ENCODE data around the gene COPS8.

COPS8 gene

GRCh38 chr2:237074211-237074993 is 11.3 kb upstream of the COPS8 start:
- Histone ChIP-seq H3K4me1 (no peaks in the 10 kb centered on the region), H3K4me3 (no peak overlapping the region), H3K9me3 (no peaks in the 10 kb centered on the region), H3K27ac (no peak overlapping the region), H3K27me3 (no peaks in the 10 kb centered on the region), H3K36me3 (no peaks in the 10 kb centered on the region)
- TF ChIP-seq CTCF (IDR thresholded peaks at IDR 0.05), result no peak
- no peak for DNase-seq
- intact Hi-C loops (cut with DNase I; ENCODE audit: low total_unique reads), result loop anchor here (5.0 kb wide), 1 partner anchor 892 kb away; no protein-coding TSS in a partner anchor

- H3K9me3 ChIP-seq, result no peaks in the 10 kb centered on the region
- H3K36me3 ChIP-seq, result no peaks in the 10 kb centered on the region
- no peak overlapping the region for H3K4me3 ChIP-seq
- H3K27ac ChIP-seq, result no peak overlapping the region
- H3K27me3 ChIP-seq, result no peaks in the 10 kb centered on the region
- no peak for TF ChIP-seq CTCF (IDR thresholded peaks at IDR 0.05)
- H3K4me1 ChIP-seq, result no peaks in the 10 kb centered on the region
- intact Hi-C loops (cut with DNase I; ENCODE audit: low total_unique reads), result no loop called here
- no peak for DNase-seq
These were observed 9.7 kb upstream of the COPS8 start for GRCh38 chr2:237075749-237076599.

GRCh38 chr2:237081596-237081995 is 4.1 kb upstream of the COPS8 start:
- H3K4me1 ChIP-seq, result peaks cover 0 to 15% (median 2%) of the 10 kb centered on the region in 4 donors
- H3K9me3 ChIP-seq, result no peaks in the 10 kb centered on the region
- no peak overlapping the region for H3K27ac ChIP-seq
- intact Hi-C loops (cut with DNase I; ENCODE audit: low total_unique reads), result no loop called here
- H3K27me3 ChIP-seq, result no peaks in the 10 kb centered on the region
- TF ChIP-seq CTCF (IDR thresholded peaks at IDR 0.05), result no peak
- H3K36me3 ChIP-seq, result no peaks in the 10 kb centered on the region
- DNase-seq, result no peak
- H3K4me3 ChIP-seq, result no peak overlapping the region

- no peak for TF ChIP-seq CTCF (IDR thresholded peaks at IDR 0.05)
- H3K36me3 ChIP-seq, result no peaks in the 10 kb centered on the region
- intact Hi-C loops (cut with DNase I; ENCODE audit: low total_unique reads), result no loop called here
- H3K9me3 ChIP-seq, result no peaks in the 10 kb centered on the region
- peaks cover 0 to 29% (median 7%) of the 10 kb centered on the region in 4 donors for H3K4me1 ChIP-seq
- H3K27ac ChIP-seq, result no peak overlapping the region
- DNase-seq, result no peak
- H3K4me3 ChIP-seq, result no peak overlapping the region
- no peaks in the 10 kb centered on the region for H3K27me3 ChIP-seq
These were observed 2.7 kb upstream of the COPS8 start for GRCh38 chr2:237083026-237083425.

- intact Hi-C loops (cut with DNase I; ENCODE audit: low total_unique reads), result no loop called here
- no peak for DNase-seq
- Histone ChIP-seq H3K27me3 (no peaks in the 10 kb centered on the region), H3K4me3 (peak overlapping the region; percentile 73 to 96), H3K36me3 (peaks cover 0 to 9% (median 4%) of the 10 kb centered on the region in 3 donors), H3K4me1 (peaks cover 0 to 30% (median 7%) of the 10 kb centered on the region in 4 donors), H3K9me3 (no peaks in the 10 kb centered on the region), H3K27ac (no peak overlapping the region)
- no peak for TF ChIP-seq CTCF (IDR thresholded peaks at IDR 0.05)
These were observed 1.2 kb upstream of the COPS8 start for GRCh38 chr2:237084444-237084843.
